CD14-positive monocyte (primary cell): ENCODE measurements around the gene GAS7. TPM values are rescaled to one million over a fixed set of nuclear protein-coding genes. Genes with fewer than 3 reads are reported as not detected.

Source experiments
- DNase-seq, 3 donors: peaks; one replicate each; pipeline ENCODE4 v3.0.0-alpha.2; 2011 to 2022
- H2AFZ ChIP-seq: 2 replicates; pipeline ENCODE4 v1.6.0; 2012; ENCODE audit warnings: mild to moderate bottlenecking, low read depth, low read length, inconsistent platforms; ENCODE audit not compliant: insufficient read depth, poor library complexity, severe bottlenecking
- H3K27ac ChIP-seq, 2 donors: 1 replicate in 1 of 2; 2 replicates in 1 of 2; pipeline ENCODE4 v1.5.1; 2012 to 2013; ENCODE audit warnings: low read length in 2 of 2, control low read depth in 1 of 2, inconsistent platforms in 1 of 2, low read depth in 1 of 2, mild to moderate bottlenecking in 1 of 2
- H3K27me3 ChIP-seq, 2 donors: one replicate each; pipeline versions ENCODE4 v1.6.0 to v1.6.1; 2011 to 2013; ENCODE audit warnings: low read length in 2 of 2; ENCODE audit not compliant: control insufficient read depth in 2 of 2, insufficient read depth in 2 of 2
- H3K36me3 ChIP-seq, 2 donors: replicated peaks in 1 of 2; 1 replicate in 1 of 2; 2 replicates in 1 of 2; pipeline versions ENCODE4 v1.5.1 to v1.6.1; 2012 to 2013; ENCODE audit warnings: low read length in 2 of 2, control low read depth in 1 of 2, inconsistent platforms in 1 of 2, mild to moderate bottlenecking in 1 of 2; ENCODE audit not compliant: insufficient read depth in 2 of 2, control insufficient read depth in 1 of 2
- H3K4me1 ChIP-seq, 2 donors: 1 replicate in 1 of 2; 2 replicates in 1 of 2; pipeline versions ENCODE4 v1.5.1 to v1.6.1; 2012 to 2013; ENCODE audit warnings: low read length in 2 of 2, control low read depth in 1 of 2, inconsistent platforms in 1 of 2, mild to moderate bottlenecking in 1 of 2, moderate library complexity in 1 of 2; ENCODE audit not compliant: insufficient read depth in 2 of 2, control insufficient read depth in 1 of 2
- H3K4me2 ChIP-seq: replicated peaks from 2 replicates; pipeline ENCODE3; 2012; ENCODE audit warnings: low read length, moderate library complexity, mild to moderate bottlenecking; ENCODE audit not compliant: poor library complexity, severe bottlenecking; ENCODE audit errors: extremely low read depth
- H3K4me3 ChIP-seq, 3 experiments: fragments of 200-600 bp in 1 of 3; sonication (generic) in 1 of 3; replicated peaks in 1 of 3; 1 replicate in 2 of 3; 2 replicates in 1 of 3; pipeline ENCODE4 v1.5.1; 2011 to 2013; ENCODE audit warnings: low read length in 3 of 3, mild to moderate bottlenecking in 3 of 3, control low read depth in 2 of 3, low read depth in 2 of 3, inconsistent platforms in 1 of 3, moderate library complexity in 1 of 3
- H3K79me2 ChIP-seq: 2 replicates; pipeline ENCODE4 v1.6.0; 2012; ENCODE audit warnings: mild to moderate bottlenecking, control low read depth, inconsistent platforms, low read length, moderate library complexity; ENCODE audit not compliant: insufficient read depth
- H3K9ac ChIP-seq: 2 replicates; pipeline ENCODE4 v1.6.0; 2017; ENCODE audit warnings: low read length, mild to moderate bottlenecking; ENCODE audit not compliant: insufficient read depth, poor library complexity, severe bottlenecking
- H3K9me3 ChIP-seq, 2 donors: replicated peaks in 1 of 2; 1 replicate in 1 of 2; 2 replicates in 1 of 2; pipeline versions ENCODE4 v1.5.1 to v1.6.1; 2012 to 2013; ENCODE audit warnings: low read length in 2 of 2, control low read depth in 1 of 2; ENCODE audit not compliant: control insufficient read depth in 1 of 2, insufficient read depth in 1 of 2
- H4K20me1 ChIP-seq: 2 replicates; pipeline ENCODE4 v1.6.0; 2012; ENCODE audit warnings: mild to moderate bottlenecking, low read length, control low read depth, moderate library complexity; ENCODE audit not compliant: insufficient read depth
- H3K27ac Mint-ChIP-seq, 7 donors: one replicate each; pipeline ENCODE4 v1.8.0; 2020; ENCODE audit warnings: mild to moderate bottlenecking in 7 of 7, mixed read lengths in 7 of 7, moderate library complexity in 6 of 7, inconsistent platforms in 2 of 7
- H3K27me3 Mint-ChIP-seq, 3 donors: one replicate each; pipeline ENCODE4 v1.8.0; 2021 to 2022; ENCODE audit warnings: low read depth in 3 of 3, mild to moderate bottlenecking in 3 of 3, mixed read lengths in 3 of 3, moderate library complexity in 3 of 3, inconsistent platforms in 1 of 3
- H3K36me3 Mint-ChIP-seq, 2 donors: one replicate each; pipeline ENCODE4 v1.8.0; 2020; ENCODE audit warnings: mixed read lengths in 2 of 2, inconsistent platforms in 1 of 2, mild to moderate bottlenecking in 1 of 2
- H3K4me1 Mint-ChIP-seq: one replicate; pipeline ENCODE4 v1.8.0; 2020; ENCODE audit warnings: mild to moderate bottlenecking, mixed read lengths
- H3K4me3 Mint-ChIP-seq, 2 donors: one replicate each; pipeline ENCODE4 v1.8.0; 2020; ENCODE audit warnings: mild to moderate bottlenecking in 2 of 2, mixed read lengths in 2 of 2, moderate library complexity in 1 of 2
- H3K9me3 Mint-ChIP-seq, 7 donors: one replicate each; pipeline ENCODE4 v1.8.0; 2020 to 2022; ENCODE audit warnings: mixed read lengths in 7 of 7, mild to moderate bottlenecking in 6 of 7, moderate library complexity in 6 of 7, inconsistent platforms in 2 of 7
- WGBS: methylation state at CpG from one replicate; pipeline ENCODE4 v1.1.5; 2013; ENCODE audit warnings: missing lambda C conversion rate; ENCODE audit not compliant: insufficient coverage; 5-methylcytosine and 5-hydroxymethylcytosine counted together
- intact Hi-C, 2 donors: fragments of 100-400 bp; cut with micrococcal nuclease; formaldehyde crosslinking; loops; one replicate each; pipeline versions ENCODE4 v1.15.0 to v1.15.1; 2023
- polyA plus RNA-seq, 3 donors: library from polyadenylated mRNA; depleted of rRNA in 1 of 3; unstranded in 2 of 3; stranded (reverse) in 1 of 3; fragments of 300-500 nt in 2 of 3; fragments of >200 nt in 1 of 3; fragmentation: Illumina TruSeq in 2 of 3; gene quantifications; 1 replicate in 2 of 3; 2 replicates in 1 of 3; pipeline ENCODE4 v1.2.3, GENCODE V29; 2012 to 2021
- TF ChIP-seq, protein P1 (sequence below): fragments of 200-600 bp; IDR thresholded peaks from one replicate; pipeline ENCODE4 v1.8.0; 2022; ENCODE audit warnings: antibody characterized with exemption, mild to moderate bottlenecking

GAS7 gene
- polyA plus RNA-seq, 3 donors: 53.1 to 91.9 (median 66.6) TPM

DNA sequence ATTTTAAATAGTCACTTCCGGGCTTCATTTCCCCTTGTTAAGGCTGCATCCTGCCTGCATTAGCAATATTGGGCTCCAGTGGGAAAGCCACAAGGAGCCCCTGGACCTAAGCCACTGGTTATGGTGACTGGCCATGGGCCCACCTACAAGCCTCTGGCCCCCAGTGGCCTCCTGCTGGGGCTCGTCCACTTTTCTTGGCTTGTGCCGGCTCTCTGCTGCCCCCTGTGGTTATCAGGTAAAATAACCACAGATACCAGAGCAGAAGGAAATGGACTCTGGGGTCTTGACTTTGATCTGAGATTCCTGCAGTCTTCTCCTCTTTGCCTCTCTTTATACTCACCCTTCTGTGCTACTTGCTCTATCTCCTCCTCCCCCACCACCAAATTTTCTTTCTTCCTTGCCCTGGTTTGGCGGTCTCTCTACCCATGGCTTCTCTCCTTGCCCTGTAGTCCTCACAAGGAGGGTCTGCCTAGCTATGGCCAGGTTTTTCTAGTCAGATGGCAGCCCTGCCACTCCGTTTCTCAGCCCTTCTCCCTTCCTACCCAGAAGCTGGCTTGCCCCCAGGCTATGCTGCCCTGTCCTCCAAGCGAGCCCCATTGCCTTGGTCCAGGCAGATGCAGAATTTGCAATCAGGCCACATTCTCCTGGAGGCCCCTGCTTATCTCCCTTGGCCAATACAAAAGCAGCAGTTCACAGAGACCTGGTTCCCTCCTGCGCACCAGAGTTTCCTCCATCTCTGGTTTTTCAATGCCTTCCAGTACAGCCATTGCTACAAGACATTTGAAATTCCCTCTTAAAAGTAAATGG, 210.4 kb downstream of the GAS7 start:
- Mint-ChIP-seq H3K4me1 (peaks cover 51% of the 10 kb centered on the region), H3K36me3 (peaks cover 33 to 73% of the 10 kb centered on the region in 2 donors), H3K27me3 (peaks cover 0 to 2% (median 2%) of the 10 kb centered on the region in 3 donors), H3K4me3 (peak overlapping the region in 1 of 2 donors; percentile 59), H3K27ac (peak overlapping the region; percentile 60 to 90 (median 83)), H3K9me3 (peaks cover 0 to 9% (median 6%) of the 10 kb centered on the region in 7 donors)
- peaks cover 0 to 4% of the 10 kb centered on the region in 2 donors for H3K9me3 ChIP-seq
- H3K9ac ChIP-seq: no peak overlapping the region
- no peaks in the 10 kb centered on the region for H3K27me3 ChIP-seq
- H3K4me2 ChIP-seq: peak overlapping the region; percentile 23
- peak; percentile 32 to 57 (median 51) for DNase-seq
- H3K4me3 ChIP-seq: peak overlapping the region in 1 of 3 experiments; percentile 33
- no peak overlapping the region for H2AFZ ChIP-seq
- TF ChIP-seq, protein P1, sequence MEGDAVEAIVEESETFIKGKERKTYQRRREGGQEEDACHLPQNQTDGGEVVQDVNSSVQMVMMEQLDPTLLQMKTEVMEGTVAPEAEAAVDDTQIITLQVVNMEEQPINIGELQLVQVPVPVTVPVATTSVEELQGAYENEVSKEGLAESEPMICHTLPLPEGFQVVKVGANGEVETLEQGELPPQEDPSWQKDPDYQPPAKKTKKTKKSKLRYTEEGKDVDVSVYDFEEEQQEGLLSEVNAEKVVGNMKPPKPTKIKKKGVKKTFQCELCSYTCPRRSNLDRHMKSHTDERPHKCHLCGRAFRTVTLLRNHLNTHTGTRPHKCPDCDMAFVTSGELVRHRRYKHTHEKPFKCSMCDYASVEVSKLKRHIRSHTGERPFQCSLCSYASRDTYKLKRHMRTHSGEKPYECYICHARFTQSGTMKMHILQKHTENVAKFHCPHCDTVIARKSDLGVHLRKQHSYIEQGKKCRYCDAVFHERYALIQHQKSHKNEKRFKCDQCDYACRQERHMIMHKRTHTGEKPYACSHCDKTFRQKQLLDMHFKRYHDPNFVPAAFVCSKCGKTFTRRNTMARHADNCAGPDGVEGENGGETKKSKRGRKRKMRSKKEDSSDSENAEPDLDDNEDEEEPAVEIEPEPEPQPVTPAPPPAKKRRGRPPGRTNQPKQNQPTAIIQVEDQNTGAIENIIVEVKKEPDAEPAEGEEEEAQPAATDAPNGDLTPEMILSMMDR: peak; percentile 97
- H3K27ac ChIP-seq: peak overlapping the region in 1 of 2 donors; percentile 68
- H3K4me1 ChIP-seq: peaks cover 37 to 46% of the 10 kb centered on the region in 2 donors
- peaks cover 94% of the 10 kb centered on the region for H4K20me1 ChIP-seq
- 54% methylated on average over 6 of the region's 7 CpGs for WGBS
- peaks cover 5 to 42% of the 10 kb centered on the region in 2 donors for H3K36me3 ChIP-seq
- intact Hi-C loops: no loop called here
- H3K79me2 ChIP-seq: peaks cover 94% of the 10 kb centered on the region

GRCh38 chr17:9986754-9987382, 211.5 kb downstream of the GAS7 start:
- H3K27ac Mint-ChIP-seq: peak overlapping the region; percentile 28 to 92 (median 82)
- WGBS: 94% methylated on average over 4 of the region's 9 CpGs
- Histone ChIP-seq H3K9ac (no peak overlapping the region), H3K4me1 (peaks cover 37 to 46% of the 10 kb centered on the region in 2 donors), H3K4me3 (no peak overlapping the region), H3K9me3 (peaks cover 0 to 4% of the 10 kb centered on the region in 2 donors), H3K27ac (peak overlapping the region; percentile 35 to 70), H2AFZ (no peak overlapping the region), H3K79me2 (peaks cover 99% of the 10 kb centered on the region), H3K4me2 (peak overlapping the region; percentile 4), H3K36me3 (peaks cover 5 to 42% of the 10 kb centered on the region in 2 donors), H3K27me3 (no peaks in the 10 kb centered on the region), H4K20me1 (peaks cover 99% of the 10 kb centered on the region)
- H3K4me3 Mint-ChIP-seq: no peak overlapping the region
- H3K4me1 Mint-ChIP-seq: peaks cover 54% of the 10 kb centered on the region
- H3K9me3 Mint-ChIP-seq: peaks cover 0 to 9% (median 6%) of the 10 kb centered on the region in 7 donors
- no peak for DNase-seq
- H3K27me3 Mint-ChIP-seq: peaks cover 0 to 2% (median 0%) of the 10 kb centered on the region in 3 donors
- intact Hi-C loops: no loop called here
- H3K36me3 Mint-ChIP-seq: peaks cover 36 to 79% of the 10 kb centered on the region in 2 donors
- TF ChIP-seq, protein P1: no peak
